HCT116 (cell line): Measurements from ENCODE around the gene SMARCE1. TPM values are rescaled to one million over a fixed set of nuclear protein-coding genes. Genes with fewer than 3 reads are reported as not detected.

Experiments used
- ATAC-seq: fragments of 200-7000 bp; cut with Tn5 transposase; 2 replicates; pipeline ENCODE4 v1.9.1; 2020; ENCODE audit warnings: mild to moderate bottlenecking, moderate library complexity
- BruUV-seq: library from RNA; stranded (reverse); fragments of 400-500 nt; replicated peaks from 2 replicates; lab custom pipeline; 2021; lab: Mats Ljungman, UMichigan
- CTCF ChIA-PET: fragments of 300-600 bp; sonication (Branson Sonifier 250); formaldehyde crosslinking; loops from one replicate; lab custom pipeline; 2021; ENCODE audit warnings: antibody characterized with exemption; lab: Charles Lee
- POLR2A ChIA-PET: fragments of 300-600, 350-600 bp; sonication (Branson Sonifier 250); formaldehyde crosslinking; loops from one replicate; lab custom pipeline; 2021; ENCODE audit warnings: antibody characterized with exemption; lab: Charles Lee
- RAD21 ChIA-PET, 2 experiments: fragments of 300-600 bp; sonication (Branson Sonifier 250); formaldehyde crosslinking; loops; one replicate each; lab custom pipeline; 2023; ENCODE audit warnings: low total read pairs in 2 of 2; ENCODE audit not compliant: uncharacterized antibody in 2 of 2, unreplicated experiment in 2 of 2, low non-redundant PET in 1 of 2; lab: Charles Lee
- DNase-seq: peaks from one replicate; pipeline ENCODE4 v3.0.0-alpha.2; 2010; ENCODE audit warnings: low read depth, low spot score
- H2AFZ ChIP-seq: fragments of 200-600 bp; shearing (Covaris generic), sonication (generic); 2 replicates; pipeline ENCODE4 v1.6.1; 2017; ENCODE audit warnings: low read depth, mixed run types, mixed read lengths, antibody characterized with exemption, low read length; ENCODE audit not compliant: poor library complexity, severe bottlenecking
- H3K27ac ChIP-seq: 2 replicates; pipeline ENCODE4 v1.5.1; 2012; ENCODE audit warnings: low read depth, low read length
- H3K27me3 ChIP-seq: fragments of 200-600 bp; sonication (generic); 2 replicates; pipeline ENCODE4 v1.6.1; 2016; ENCODE audit warnings: mixed run types, low read length, mixed read lengths; ENCODE audit not compliant: insufficient read depth
- H3K36me3 ChIP-seq, 2 experiments: fragments of 200-500 bp in 1 of 2; fragments of 200-600 bp in 1 of 2; sonication (Bioruptor generic) in 1 of 2; sonication (generic) in 1 of 2; 2 replicates each; pipeline versions ENCODE4 v1.5.1 to v1.6.1; 2014 to 2016; ENCODE audit warnings: low read length in 2 of 2, inconsistent platforms in 1 of 2, mixed read lengths in 1 of 2, mixed run types in 1 of 2; ENCODE audit not compliant: insufficient read depth in 2 of 2, control insufficient read depth in 1 of 2
- H3K4me1 ChIP-seq, 2 experiments: fragments of 200-600 bp in 1 of 2; sonication (generic) in 1 of 2; 2 replicates each; pipeline versions ENCODE4 v1.5.1 to v1.6.1; 2012 to 2017; ENCODE audit warnings: low read length in 2 of 2, inconsistent platforms in 1 of 2, mild to moderate bottlenecking in 1 of 2, mixed read lengths in 1 of 2, mixed run types in 1 of 2, moderate library complexity in 1 of 2; ENCODE audit not compliant: insufficient read depth in 2 of 2, control insufficient read depth in 1 of 2
- H3K4me2 ChIP-seq: fragments of 200-600 bp; sonication (generic); 2 replicates; pipeline ENCODE4 v1.6.1; 2017; ENCODE audit warnings: mixed run types, low read length, mixed read lengths
- H3K4me3 ChIP-seq, 2 experiments: fragments of 200-600 bp in 1 of 2; sonication (generic) in 1 of 2; replicated peaks in 1 of 2; 2 replicates each; pipeline ENCODE4 v1.5.1; 2011 to 2016; ENCODE audit warnings: low read length in 2 of 2, control low read depth in 1 of 2, low read depth in 1 of 2, mild to moderate bottlenecking in 1 of 2, mixed read lengths in 1 of 2, mixed run types in 1 of 2
- H3K79me2 ChIP-seq: fragments of 200-600 bp; sonication (generic); 2 replicates; pipeline ENCODE4 v1.6.1; 2017; ENCODE audit warnings: mild to moderate bottlenecking, mixed run types, low read length, moderate library complexity, mixed read lengths; ENCODE audit not compliant: insufficient read depth
- H3K9ac ChIP-seq: fragments of 200-600 bp; sonication (generic); 2 replicates; pipeline ENCODE4 v1.6.1; 2016; ENCODE audit warnings: low read length, mixed read lengths
- H3K9me2 ChIP-seq: fragments of 200-600 bp; sonication (generic), shearing (Covaris generic); 2 replicates; pipeline ENCODE4 v1.6.1; 2017; ENCODE audit warnings: mixed run types, mild to moderate bottlenecking, moderate library complexity; ENCODE audit not compliant: insufficient read depth
- H3K9me3 ChIP-seq, 2 experiments: fragments of 200-500 bp in 1 of 2; fragments of 200-600 bp in 1 of 2; sonication (Bioruptor generic) in 1 of 2; sonication (generic) in 1 of 2; 2 replicates each; pipeline ENCODE4 v1.6.1; 2014 to 2017; ENCODE audit warnings: low read length in 2 of 2, mixed read lengths in 2 of 2, inconsistent platforms in 1 of 2, low read depth in 1 of 2, mild to moderate bottlenecking in 1 of 2, mixed run types in 1 of 2, moderate library complexity in 1 of 2; ENCODE audit not compliant: control insufficient read depth in 1 of 2, insufficient read depth in 1 of 2
- H4K20me1 ChIP-seq: fragments of 200-600 bp; sonication (generic), shearing (Covaris generic); 2 replicates; pipeline ENCODE4 v1.6.1; 2017; ENCODE audit warnings: mixed run types, mild to moderate bottlenecking, moderate library complexity; ENCODE audit not compliant: insufficient read depth
- ATF3 ChIP-seq: IDR thresholded peaks from 2 replicates; pipeline ENCODE4 v1.6.1; 2012
- CBX3 ChIP-seq: IDR thresholded peaks from 2 replicates; pipeline ENCODE4 v1.6.1; 2012; ENCODE audit warnings: low read depth
- CEBPB ChIP-seq: IDR thresholded peaks from 2 replicates; pipeline ENCODE4 v1.6.1; 2012; ENCODE audit warnings: low read depth
- CTCF ChIP-seq, 3 experiments: fragments of 200-600 bp in 1 of 3; sonication (generic) in 1 of 3; IDR thresholded peaks in 2 of 3; conservative IDR thresholded peaks in 1 of 3; 2 replicates each; pipeline ENCODE4 v1.5.1; 2012 to 2017; ENCODE audit warnings: low read depth in 2 of 3, low read length in 2 of 3, antibody characterized with exemption in 1 of 3, borderline replicate concordance in 1 of 3, control low read depth in 1 of 3, mild to moderate bottlenecking in 1 of 3, mixed read lengths in 1 of 3, mixed run types in 1 of 3, moderate library complexity in 1 of 3; ENCODE audit not compliant: insufficient read depth in 1 of 3
- ELF1 ChIP-seq: IDR thresholded peaks from 2 replicates; pipeline ENCODE4 v1.6.1; 2012; ENCODE audit warnings: low read depth, borderline replicate concordance
- EZH2 ChIP-seq: fragments of 200-600 bp; sonication (generic); IDR thresholded peaks from 2 replicates; pipeline ENCODE4 v1.6.1; 2017; ENCODE audit warnings: antibody characterized with exemption, mixed run types
- EZH2phosphoT487 ChIP-seq: fragments of 200-600 bp; IDR thresholded peaks from 2 replicates; pipeline ENCODE4 v1.6.1; 2018; ENCODE audit warnings: antibody characterized with exemption, borderline replicate concordance
- FOSL1 ChIP-seq: IDR thresholded peaks from 2 replicates; pipeline ENCODE4 v1.6.1; 2012; ENCODE audit warnings: low read depth
- JUND ChIP-seq: IDR thresholded peaks from 2 replicates; pipeline ENCODE4 v1.6.1; 2012
- MAX ChIP-seq: IDR thresholded peaks from 2 replicates; pipeline ENCODE4 v1.6.1; 2012
- POLR2AphosphoS5 ChIP-seq: IDR thresholded peaks from 2 replicates; pipeline ENCODE4 v1.6.1; 2011; ENCODE audit warnings: mild to moderate bottlenecking, low read depth, low read length, moderate library complexity
- RAD21 ChIP-seq: IDR thresholded peaks from 2 replicates; pipeline ENCODE4 v1.6.1; 2012; ENCODE audit warnings: low read depth, mild to moderate bottlenecking
- SIN3A ChIP-seq: IDR thresholded peaks from 2 replicates; pipeline ENCODE4 v1.6.1; 2012; ENCODE audit warnings: low read depth
- SP1 ChIP-seq: IDR thresholded peaks from 2 replicates; pipeline ENCODE4 v1.6.1; 2012; ENCODE audit warnings: low read depth
- SRF ChIP-seq: IDR thresholded peaks from 2 replicates; pipeline ENCODE4 v1.6.1; 2012; ENCODE audit warnings: low read depth
- YY1 ChIP-seq: IDR thresholded peaks from 2 replicates; pipeline ENCODE4 v1.6.1; 2011; ENCODE audit warnings: low read length, low read depth, moderate library complexity, mild to moderate bottlenecking; ENCODE audit not compliant: insufficient replicate concordance; ENCODE audit errors: extremely low read depth
- ZBTB33 ChIP-seq: IDR thresholded peaks from 2 replicates; pipeline ENCODE4 v1.6.1; 2011; ENCODE audit warnings: mild to moderate bottlenecking, low read length, moderate library complexity; ENCODE audit not compliant: insufficient replicate concordance; ENCODE audit errors: extremely low read depth
- ZFX ChIP-seq: fragments of 450-650 bp; IDR thresholded peaks from 2 replicates; pipeline ENCODE4 v1.6.1; 2017
- ZNF274 ChIP-seq: fragments of 200-500 bp; sonication (Bioruptor generic); IDR thresholded peaks from 2 replicates; pipeline ENCODE4 v1.6.1; 2014; ENCODE audit warnings: mild to moderate bottlenecking, low read depth, low read length, inconsistent platforms
- intact Hi-C: fragments of 100-400 bp; cut with micrococcal nuclease; formaldehyde crosslinking; loops from 2 replicates; pipeline ENCODE4 v1.10.0; 2022
- total RNA-seq: library from RNA; stranded (reverse); gene quantifications from one replicate; pipeline ENCODE4 v1.2.1, GENCODE V29; 2021; ENCODE audit not compliant: unreplicated experiment

SMARCE1 gene
- total RNA-seq, 1 experiment from 2014 or later: 136 TPM

- Histone ChIP-seq H3K4me3 (no peak overlapping the region), H3K9me3 (no peaks in the 10 kb centered on the region), H3K27me3 (no peaks in the 10 kb centered on the region), H3K9me2 (no peaks in the 10 kb centered on the region), H3K27ac (no peak overlapping the region), H2AFZ (no peak overlapping the region), H3K79me2 (peaks cover 17% of the 10 kb centered on the region)
- POLR2A ChIA-PET: no interaction called here
- CTCF ChIA-PET: interaction anchor here (1.7 kb wide), 1 partner anchor 14 kb away, joined by 7 read pairs; no protein-coding TSS in a partner anchor
- DNase-seq (no peak), ATAC-seq (no peak)
- RAD21 ChIA-PET: no interaction called here
- TF ChIP-seq EZH2phosphoT487 (no peak), CBX3 (no peak), YY1 (no peak), SP1 (no peak), SRF (no peak), EZH2 (no peak), FOSL1 (no peak), SIN3A (no peak), RAD21 (no peak), ZBTB33 (no peak), ATF3 (no peak), ZNF274 (no peak), ZFX (no peak), CTCF (IDR thresholded peaks at IDR 0.05 in 2 of 3, conservative IDR thresholded peaks at IDR 0.05 in 1 of 3; ENCODE audit: borderline replicate concordance in 1 of 3, insufficient read depth in 1 of 3, low read depth in 2 of 3, low read length in 2 of 3) (no peak), CEBPB (no peak), MAX (no peak), ELF1 (no peak), JUND (no peak), POLR2AphosphoS5 (no peak)
- TF ChIP-seq, all 23 proteins: peak for 0
- intact Hi-C loops: no loop called here
- Histone ChIP-seq H3K4me2 (no peak overlapping the region), H4K20me1 (no peaks in the 10 kb centered on the region), H3K36me3 (peaks cover 61 to 83% of the 10 kb centered on the region in 2 experiments), H3K4me1 (no peaks in the 10 kb centered on the region), H3K9ac (no peak overlapping the region)
- no TSS peak for BruUV-seq
Measured at GRCh38 chr17:40633871-40634270, 13.7 kb downstream of the SMARCE1 start.
